Liver (tissue), 9 donors: ENCODE measurements around the gene MSRB2. TPM values are rescaled to one million over a fixed set of nuclear protein-coding genes. Genes with fewer than 3 reads are reported as not detected.
A peak's percentile ranks its signal among the peaks of the same experiment; 100 is the strongest.

ENCODE experiments used
- DNase-seq: peaks from one replicate; pipeline ENCODE4 v3.0.0-alpha.2; 2017; ENCODE audit warnings: low spot score
- H3K27ac ChIP-seq, 2 donors: one replicate each; pipeline ENCODE4 v1.7.0; 2013; ENCODE audit warnings: inconsistent platforms in 2 of 2, low read length in 2 of 2, control low read depth in 1 of 2, low read depth in 1 of 2, mild to moderate bottlenecking in 1 of 2
- H3K27me3 ChIP-seq, 4 donors: one replicate each; pipeline versions ENCODE4 v1.6.1 to v1.7.0; 2013; ENCODE audit warnings: low read length in 3 of 4, inconsistent platforms in 1 of 4, mild to moderate bottlenecking in 1 of 4, moderate library complexity in 1 of 4; ENCODE audit not compliant: control insufficient read depth in 4 of 4, insufficient read depth in 4 of 4
- H3K36me3 ChIP-seq, 4 donors: one replicate each; pipeline versions ENCODE4 v1.6.1 to v1.7.0; 2013; ENCODE audit warnings: low read length in 3 of 4, mild to moderate bottlenecking in 3 of 4, low read depth in 1 of 4, moderate library complexity in 1 of 4; ENCODE audit not compliant: control insufficient read depth in 4 of 4, insufficient read depth in 3 of 4
- H3K4me1 ChIP-seq, 4 donors: one replicate each; pipeline versions ENCODE4 v1.6.1 to v1.7.0; 2013; ENCODE audit warnings: low read length in 3 of 4, mild to moderate bottlenecking in 3 of 4, moderate library complexity in 1 of 4; ENCODE audit not compliant: control insufficient read depth in 4 of 4, insufficient read depth in 4 of 4
- H3K4me3 ChIP-seq, 3 donors: one replicate each; pipeline versions ENCODE4 v1.6.1 to v1.7.0; 2013; ENCODE audit warnings: low read length in 3 of 3, control low read depth in 1 of 3, low read depth in 1 of 3, mild to moderate bottlenecking in 1 of 3
- H3K9ac ChIP-seq, 2 donors: one replicate each; pipeline ENCODE4 v1.7.0; 2013; ENCODE audit warnings: low read length in 2 of 2, mild to moderate bottlenecking in 2 of 2, moderate library complexity in 2 of 2, control low read depth in 1 of 2, low read depth in 1 of 2
- H3K9me3 ChIP-seq, 4 donors: one replicate each; pipeline versions ENCODE4 v1.6.1 to v1.7.0; 2013; ENCODE audit warnings: low read length in 3 of 4; ENCODE audit not compliant: control insufficient read depth in 4 of 4
- EGR1 ChIP-seq, 2 donors: IDR thresholded peaks; 2 replicates each; pipeline ENCODE4 v1.6.1; 2016 to 2018; ENCODE audit warnings: antibody characterized with exemption in 2 of 2, low read depth in 2 of 2
- FOXA1 ChIP-seq: IDR thresholded peaks from 2 replicates; pipeline ENCODE4 v1.6.1; 2016; ENCODE audit warnings: antibody characterized with exemption
- HNF4G ChIP-seq: IDR thresholded peaks from 2 replicates; pipeline ENCODE4 v1.6.1; 2016; ENCODE audit warnings: antibody characterized with exemption
- JUND ChIP-seq, 2 donors: IDR thresholded peaks; 2 replicates each; pipeline ENCODE4 v1.6.1; 2016; ENCODE audit warnings: antibody characterized with exemption in 2 of 2
- NR2F2 ChIP-seq: IDR thresholded peaks from 2 replicates; pipeline ENCODE4 v1.6.1; 2016; ENCODE audit warnings: antibody characterized with exemption
- RAD21 ChIP-seq, 2 donors: IDR thresholded peaks; 2 replicates each; pipeline ENCODE4 v1.6.1; 2016; ENCODE audit warnings: antibody characterized with exemption in 2 of 2, mild to moderate bottlenecking in 2 of 2
- RXRA ChIP-seq, 2 donors: IDR thresholded peaks; 2 replicates each; pipeline ENCODE4 v1.6.1; 2017 to 2018; ENCODE audit warnings: antibody characterized with exemption in 2 of 2, mild to moderate bottlenecking in 1 of 2
- SP1 ChIP-seq: IDR thresholded peaks from 2 replicates; pipeline ENCODE4 v1.6.1; 2018; ENCODE audit warnings: antibody characterized with exemption, mild to moderate bottlenecking
- WGBS: extraction: QIAGEN DNeasy Blood & Tissue Kit; methylation state at CpG from one replicate; pipeline ENCODE4 v1.1.7; 2013; 5-methylcytosine and 5-hydroxymethylcytosine counted together
- polyA plus RNA-seq, 2 donors: library from polyadenylated mRNA; stranded (reverse) in 1 of 2; unstranded in 1 of 2; fragments of 200-250 nt in 1 of 2; fragments of >200 nt in 1 of 2; fragmentation: Nextera tagmentation in 1 of 2; extraction: Ambion mirVana in 1 of 2; gene quantifications; one replicate each; pipeline versions ENCODE4 v1.2.1 to v1.2.3, GENCODE V29; 2013 to 2015
- total RNA-seq, 2 donors: library from RNA; depleted of rRNA; stranded (reverse); fragments of >200 nt; gene quantifications; one replicate each; pipeline ENCODE4 v1.2.3, GENCODE V29; 2014
- TF ChIP-seq, protein P1 (sequence below): IDR thresholded peaks from 2 replicates; pipeline ENCODE4 v1.6.1; 2016; ENCODE audit warnings: antibody characterized with exemption, mild to moderate bottlenecking
- TF ChIP-seq, protein P2 (sequence below): fragments of 150-350 bp; IDR thresholded peaks from 2 replicates; pipeline ENCODE4 v1.5.1; 2017; ENCODE audit warnings: improper control_type of control experiment, low read depth, low read length; ENCODE audit not compliant: missing input control
- TF ChIP-seq, protein P3 (sequence below): IDR thresholded peaks from 2 replicates; pipeline ENCODE4 v1.6.1; 2016; ENCODE audit warnings: antibody characterized with exemption
- donor health status: healthy.
- donor health status: healthy.
- donor health status: healthy.
- donor health status: healthy.
- donor health status: healthy.

MSRB2 gene
- total and polyA plus RNA-seq, 4 donors: 7.3 to 69.4 (median 14.5) TPM

DNA sequence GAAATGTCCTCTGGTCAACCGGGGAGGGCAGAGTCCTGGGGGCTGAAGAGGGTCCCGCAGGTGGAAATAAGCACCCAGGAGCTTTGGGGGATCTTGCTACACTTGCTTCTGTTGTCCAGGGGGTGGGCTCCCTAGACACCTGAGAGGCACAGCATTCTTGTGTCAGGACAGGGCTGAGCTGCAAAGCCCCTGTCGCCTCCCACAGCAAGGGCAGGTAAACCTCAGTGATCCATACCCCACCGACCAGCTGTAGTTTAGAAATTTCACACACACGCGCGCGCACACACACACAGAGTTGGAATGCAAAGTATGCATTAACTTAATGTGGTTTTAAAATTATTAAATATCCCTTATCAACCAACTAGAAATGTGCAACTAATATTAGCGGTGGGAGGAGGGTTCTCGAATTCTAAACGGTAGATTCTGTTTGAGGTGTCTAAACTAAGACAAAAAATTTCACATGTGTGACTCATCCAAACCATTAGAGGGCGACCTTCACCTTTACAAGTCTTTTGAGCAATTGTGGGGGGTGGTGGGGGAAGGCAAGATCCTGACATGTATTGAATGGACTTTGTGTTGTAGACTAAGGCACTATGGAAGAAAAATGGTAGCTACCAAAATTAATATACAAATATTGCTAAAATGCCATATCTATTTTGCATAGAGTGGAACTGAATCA is 62.5 kb downstream of the MSRB2 start:
- 41% methylated on average over 12 of the region's 12 CpGs for WGBS
- Histone ChIP-seq H3K4me1 (peaks cover 0 to 6% (median 3%) of the 10 kb centered on the region in 4 donors), H3K27me3 (no peaks in the 10 kb centered on the region), H3K9me3 (no peaks in the 10 kb centered on the region), H3K4me3 (no peak overlapping the region), H3K9ac (no peak overlapping the region), H3K27ac (no peak overlapping the region), H3K36me3 (no peaks in the 10 kb centered on the region)
- TF ChIP-seq RAD21 (IDR thresholded peaks at IDR 0.05) (no peak), NR2F2 (peak; percentile 27), EGR1 (IDR thresholded peaks at IDR 0.05; ENCODE audit: low read depth in 2 of 2) (no peak), JUND (IDR thresholded peaks at IDR 0.05) (peak in 1 of 2 donors; percentile 29)
- TF ChIP-seq, protein P1, sequence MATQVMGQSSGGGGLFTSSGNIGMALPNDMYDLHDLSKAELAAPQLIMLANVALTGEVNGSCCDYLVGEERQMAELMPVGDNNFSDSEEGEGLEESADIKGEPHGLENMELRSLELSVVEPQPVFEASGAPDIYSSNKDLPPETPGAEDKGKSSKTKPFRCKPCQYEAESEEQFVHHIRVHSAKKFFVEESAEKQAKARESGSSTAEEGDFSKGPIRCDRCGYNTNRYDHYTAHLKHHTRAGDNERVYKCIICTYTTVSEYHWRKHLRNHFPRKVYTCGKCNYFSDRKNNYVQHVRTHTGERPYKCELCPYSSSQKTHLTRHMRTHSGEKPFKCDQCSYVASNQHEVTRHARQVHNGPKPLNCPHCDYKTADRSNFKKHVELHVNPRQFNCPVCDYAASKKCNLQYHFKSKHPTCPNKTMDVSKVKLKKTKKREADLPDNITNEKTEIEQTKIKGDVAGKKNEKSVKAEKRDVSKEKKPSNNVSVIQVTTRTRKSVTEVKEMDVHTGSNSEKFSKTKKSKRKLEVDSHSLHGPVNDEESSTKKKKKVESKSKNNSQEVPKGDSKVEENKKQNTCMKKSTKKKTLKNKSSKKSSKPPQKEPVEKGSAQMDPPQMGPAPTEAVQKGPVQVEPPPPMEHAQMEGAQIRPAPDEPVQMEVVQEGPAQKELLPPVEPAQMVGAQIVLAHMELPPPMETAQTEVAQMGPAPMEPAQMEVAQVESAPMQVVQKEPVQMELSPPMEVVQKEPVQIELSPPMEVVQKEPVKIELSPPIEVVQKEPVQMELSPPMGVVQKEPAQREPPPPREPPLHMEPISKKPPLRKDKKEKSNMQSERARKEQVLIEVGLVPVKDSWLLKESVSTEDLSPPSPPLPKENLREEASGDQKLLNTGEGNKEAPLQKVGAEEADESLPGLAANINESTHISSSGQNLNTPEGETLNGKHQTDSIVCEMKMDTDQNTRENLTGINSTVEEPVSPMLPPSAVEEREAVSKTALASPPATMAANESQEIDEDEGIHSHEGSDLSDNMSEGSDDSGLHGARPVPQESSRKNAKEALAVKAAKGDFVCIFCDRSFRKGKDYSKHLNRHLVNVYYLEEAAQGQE: no peak
- TF ChIP-seq, protein P2, sequence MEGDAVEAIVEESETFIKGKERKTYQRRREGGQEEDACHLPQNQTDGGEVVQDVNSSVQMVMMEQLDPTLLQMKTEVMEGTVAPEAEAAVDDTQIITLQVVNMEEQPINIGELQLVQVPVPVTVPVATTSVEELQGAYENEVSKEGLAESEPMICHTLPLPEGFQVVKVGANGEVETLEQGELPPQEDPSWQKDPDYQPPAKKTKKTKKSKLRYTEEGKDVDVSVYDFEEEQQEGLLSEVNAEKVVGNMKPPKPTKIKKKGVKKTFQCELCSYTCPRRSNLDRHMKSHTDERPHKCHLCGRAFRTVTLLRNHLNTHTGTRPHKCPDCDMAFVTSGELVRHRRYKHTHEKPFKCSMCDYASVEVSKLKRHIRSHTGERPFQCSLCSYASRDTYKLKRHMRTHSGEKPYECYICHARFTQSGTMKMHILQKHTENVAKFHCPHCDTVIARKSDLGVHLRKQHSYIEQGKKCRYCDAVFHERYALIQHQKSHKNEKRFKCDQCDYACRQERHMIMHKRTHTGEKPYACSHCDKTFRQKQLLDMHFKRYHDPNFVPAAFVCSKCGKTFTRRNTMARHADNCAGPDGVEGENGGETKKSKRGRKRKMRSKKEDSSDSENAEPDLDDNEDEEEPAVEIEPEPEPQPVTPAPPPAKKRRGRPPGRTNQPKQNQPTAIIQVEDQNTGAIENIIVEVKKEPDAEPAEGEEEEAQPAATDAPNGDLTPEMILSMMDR: peak; percentile 40
- no peak for DNase-seq

DNA sequence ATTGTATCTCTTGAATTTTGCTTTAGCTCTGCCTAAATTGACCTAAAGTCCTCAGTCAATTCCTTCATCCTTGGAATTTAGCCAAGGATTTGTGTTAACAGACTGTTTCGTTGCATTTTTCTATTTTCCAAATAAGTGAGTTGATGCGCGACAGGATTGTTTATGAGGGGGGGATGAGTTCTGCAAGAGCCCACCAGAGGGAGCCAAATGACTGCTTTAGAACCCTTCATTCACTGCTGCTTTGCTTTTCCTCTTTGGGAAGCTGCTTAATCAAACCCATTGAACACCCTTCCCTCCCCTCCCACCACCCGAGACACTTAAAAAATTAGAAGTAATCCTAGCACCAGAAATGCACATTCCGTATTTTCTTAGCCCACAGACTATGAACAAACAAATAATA is 63.0 kb downstream of the MSRB2 start:
- H3K9ac ChIP-seq: no peak overlapping the region
- H3K4me3 ChIP-seq: no peak overlapping the region
- H3K9me3 ChIP-seq: no peaks in the 10 kb centered on the region
- DNase-seq: no peak
- no peaks in the 10 kb centered on the region for H3K36me3 ChIP-seq
- peaks cover 0 to 6% (median 3%) of the 10 kb centered on the region in 4 donors for H3K4me1 ChIP-seq
- WGBS: 3% methylated on average over 5 of the region's 5 CpGs
- H3K27ac ChIP-seq: no peak overlapping the region
- no peaks in the 10 kb centered on the region for H3K27me3 ChIP-seq
- TF ChIP-seq HNF4G (no peak), EGR1 (IDR thresholded peaks at IDR 0.05; ENCODE audit: low read depth in 2 of 2) (no peak), FOXA1 (no peak), RAD21 (IDR thresholded peaks at IDR 0.05) (peak; percentile 88 to 90), NR2F2 (no peak), RXRA (IDR thresholded peaks at IDR 0.05) (no peak), SP1 (no peak)
- TF ChIP-seq, protein P1: no peak
- TF ChIP-seq, protein P3, sequence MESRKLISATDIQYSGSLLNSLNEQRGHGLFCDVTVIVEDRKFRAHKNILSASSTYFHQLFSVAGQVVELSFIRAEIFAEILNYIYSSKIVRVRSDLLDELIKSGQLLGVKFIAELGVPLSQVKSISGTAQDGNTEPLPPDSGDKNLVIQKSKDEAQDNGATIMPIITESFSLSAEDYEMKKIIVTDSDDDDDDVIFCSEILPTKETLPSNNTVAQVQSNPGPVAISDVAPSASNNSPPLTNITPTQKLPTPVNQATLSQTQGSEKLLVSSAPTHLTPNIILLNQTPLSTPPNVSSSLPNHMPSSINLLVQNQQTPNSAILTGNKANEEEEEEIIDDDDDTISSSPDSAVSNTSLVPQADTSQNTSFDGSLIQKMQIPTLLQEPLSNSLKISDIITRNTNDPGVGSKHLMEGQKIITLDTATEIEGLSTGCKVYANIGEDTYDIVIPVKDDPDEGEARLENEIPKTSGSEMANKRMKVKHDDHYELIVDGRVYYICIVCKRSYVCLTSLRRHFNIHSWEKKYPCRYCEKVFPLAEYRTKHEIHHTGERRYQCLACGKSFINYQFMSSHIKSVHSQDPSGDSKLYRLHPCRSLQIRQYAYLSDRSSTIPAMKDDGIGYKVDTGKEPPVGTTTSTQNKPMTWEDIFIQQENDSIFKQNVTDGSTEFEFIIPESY: no peak
- TF ChIP-seq, protein P2: peak; percentile 91
